GM12878 (cell line): ENCODE results near the gene LLCFC1. TPM values are rescaled to one million over a fixed set of nuclear protein-coding genes. Genes with fewer than 3 reads are reported as not detected.

Source experiments
- ATAC-seq: fragments of 200-7000 bp; cut with Tn5 transposase; 3 replicates; pipeline ENCODE4 v1.9.1; 2020; ENCODE audit warnings: mild to moderate bottlenecking, moderate library complexity
- BruUV-seq: library from RNA; stranded (reverse); fragments of 400-500 nt; replicated peaks from 2 replicates; lab custom pipeline; 2021; lab: Mats Ljungman, UMichigan
- CTCF ChIA-PET: fragments of 300-600 bp; sonication (Branson Sonifier 250); formaldehyde crosslinking; extraction: SDS; loops from one replicate; lab custom pipeline; 2021; ENCODE audit warnings: inconsistent platforms; lab: Yijun Ruan, JAX
- POLR2A ChIA-PET: fragments of 350-600 bp; formaldehyde crosslinking; extraction: SDS; loops from one replicate; lab custom pipeline; 2021; ENCODE audit warnings: inconsistent platforms; lab: Charles Lee
- RAD21 ChIA-PET: fragments of 300-600 bp; sonication (Branson Sonifier 250); formaldehyde crosslinking; loops from one replicate; lab custom pipeline; 2023; ENCODE audit warnings: antibody characterized with exemption; ENCODE audit not compliant: unreplicated experiment; lab: Charles Lee
- SMC1A ChIA-PET: fragments of 300-600 bp; sonication (Branson Sonifier 250); formaldehyde crosslinking; loops from one replicate; lab custom pipeline; 2023; ENCODE audit not compliant: unreplicated experiment, uncharacterized antibody; lab: Charles Lee
- DNase-seq: peaks from one replicate; pipeline ENCODE4 v3.0.0-alpha.2; 2011; ENCODE audit warnings: low read depth, low spot score
- FAIRE-seq: peaks from 3 replicates; lab custom pipeline; 2011; peaks lifted over from hg19 to GRCh38; lab: Jason Lieb, UNC
- H2AFZ ChIP-seq: 2 replicates; pipeline ENCODE4 v1.6.0; 2011; ENCODE audit warnings: low read depth, low read length, control low read depth; ENCODE audit not compliant: control insufficient read depth
- H3K27ac ChIP-seq: 2 replicates; pipeline ENCODE4 v1.5.1; 2011; ENCODE audit warnings: control low read depth; ENCODE audit not compliant: control insufficient read depth, insufficient read depth
- H3K27me3 ChIP-seq, 2 experiments: replicated peaks in 1 of 2; 2 replicates each; pipeline versions ENCODE4 v1.6.0 to v1.6.1; 2011; ENCODE audit warnings: low read length in 1 of 2; ENCODE audit not compliant: control insufficient read depth in 2 of 2, insufficient read depth in 2 of 2
- H3K36me3 ChIP-seq, 2 experiments: 2 replicates each; pipeline ENCODE4 v1.5.1; 2011; ENCODE audit warnings: low read length in 1 of 2; ENCODE audit not compliant: control insufficient read depth in 2 of 2, insufficient read depth in 2 of 2
- H3K4me1 ChIP-seq: 2 replicates; pipeline ENCODE4 v1.6.1; 2011; ENCODE audit warnings: mild to moderate bottlenecking, low read length, moderate library complexity, mixed read lengths; ENCODE audit not compliant: control insufficient read depth, insufficient read depth
- H3K4me2 ChIP-seq: 2 replicates; pipeline ENCODE4 v1.6.0; 2011; ENCODE audit warnings: control low read depth; ENCODE audit not compliant: control insufficient read depth, insufficient read depth
- H3K4me3 ChIP-seq: fragments of 200-600 bp; sonication (generic); 2 replicates; pipeline ENCODE4 v1.5.1; 2016
- H3K79me2 ChIP-seq: 2 replicates; pipeline ENCODE4 v1.6.0; 2011; ENCODE audit warnings: low read length; ENCODE audit not compliant: control insufficient read depth, insufficient read depth
- H3K9ac ChIP-seq: 2 replicates; pipeline ENCODE4 v1.8.0; 2011; ENCODE audit warnings: low read length, control low read depth, mixed read lengths; ENCODE audit not compliant: control insufficient read depth, insufficient read depth
- H3K9me3 ChIP-seq: replicated peaks from 3 replicates; pipeline ENCODE4 v1.5.1; 2011; ENCODE audit warnings: mild to moderate bottlenecking, low read length; ENCODE audit not compliant: control insufficient read depth, insufficient read depth
- H4K20me1 ChIP-seq: 2 replicates; pipeline ENCODE4 v1.6.0; 2011; ENCODE audit not compliant: control insufficient read depth, insufficient read depth
- CBX5 ChIP-seq: sonication (generic); IDR thresholded peaks from 2 replicates; pipeline ENCODE4 v1.6.1; 2016; ENCODE audit warnings: low read depth, moderate library complexity, mild to moderate bottlenecking, inconsistent platforms
- ETV6 ChIP-seq, 2 experiments: fragments of 450-650 bp in 1 of 2; IDR thresholded peaks in 1 of 2; conservative IDR thresholded peaks in 1 of 2; 2 replicates each; pipeline ENCODE4 v1.6.1; 2014; ENCODE audit warnings: antibody characterized with exemption in 1 of 2, borderline replicate concordance in 1 of 2, low read depth in 1 of 2, mild to moderate bottlenecking in 1 of 2, moderate library complexity in 1 of 2
- JUNB ChIP-seq: IDR thresholded peaks from 2 replicates; pipeline ENCODE4 v1.6.1; 2016; ENCODE audit warnings: antibody characterized with exemption, mild to moderate bottlenecking
- JUND ChIP-seq: IDR thresholded peaks from 2 replicates; pipeline ENCODE4 v1.6.1; 2012; ENCODE audit warnings: low read depth, mild to moderate bottlenecking, low read length, improper control_type of control experiment, moderate library complexity
- NFYA ChIP-seq: IDR thresholded peaks from 2 replicates; pipeline ENCODE4 v1.6.1; 2011; ENCODE audit warnings: low read depth, mild to moderate bottlenecking, low read length, improper control_type of control experiment, borderline replicate concordance
- NRF1 ChIP-seq: conservative IDR thresholded peaks from 2 replicates; pipeline ENCODE4 v1.6.1; 2011; ENCODE audit warnings: mild to moderate bottlenecking, low read depth, low read length, improper control_type of control experiment
- PAX8 ChIP-seq: fragments of 450-650 bp; IDR thresholded peaks from 2 replicates; pipeline ENCODE4 v1.6.1; 2017; ENCODE audit warnings: mild to moderate bottlenecking, moderate library complexity
- RFX5 ChIP-seq: IDR thresholded peaks from 2 replicates; pipeline ENCODE4 v1.6.1; 2011; ENCODE audit warnings: low read depth, low read length, improper control_type of control experiment
- TARDBP ChIP-seq: IDR thresholded peaks from 2 replicates; pipeline ENCODE4 v1.6.1; 2016; ENCODE audit warnings: borderline replicate concordance
- TBL1XR1 ChIP-seq: IDR thresholded peaks from 2 replicates; pipeline ENCODE4 v1.6.1; 2012; ENCODE audit warnings: low read depth, low read length, improper control_type of control experiment
- WRNIP1 ChIP-seq: IDR thresholded peaks from 2 replicates; pipeline ENCODE4 v1.6.1; 2011; ENCODE audit warnings: low read depth, low read length, improper control_type of control experiment, borderline replicate concordance
- WGBS: methylation state at CpG from one replicate; pipeline ENCODE4 v1.1.6; 2016; ENCODE audit warnings: low lambda C conversion rate; ENCODE audit not compliant: insufficient replicate concordance, insufficient coverage; ENCODE audit errors: missing lambda C conversion rate; 5-methylcytosine and 5-hydroxymethylcytosine counted together
- in situ Hi-C: fragments of 300-500 bp; cut with MboI; formaldehyde crosslinking; loops from 9 replicates; pipeline ENCODE4 v1.14.3; 2018; ENCODE audit warnings: mixed read lengths
- intact Hi-C: fragments of 100-400 bp; cut with micrococcal nuclease; formaldehyde crosslinking; loops from one replicate; pipeline ENCODE4 v1.14.2; 2022; ENCODE audit not compliant: unreplicated experiment
- polyA plus RNA-seq, 11 experiments: library from polyadenylated mRNA; depleted of rRNA in 4 of 11; unstranded in 6 of 11; stranded (reverse) in 5 of 11; fragments of >200 nt; fragmentation: Nextera tagmentation in 4 of 11; fragmentation: Illumina TruSeq in 1 of 11; extraction: Ambion mirVana in 4 of 11; extraction: Trizol in 1 of 11; gene quantifications; 1 replicate in 1 of 11; 2 replicates in 10 of 11; pipeline versions ENCODE4 v1.2.1 to v1.2.3, GENCODE V29; 2011 to 2016; ENCODE audit warnings: inconsistent platforms in 2 of 11, missing spikeins in 2 of 11, low read depth in 1 of 11
- total RNA-seq, 4 experiments: library from RNA; depleted of rRNA in 3 of 4; stranded (reverse); fragments of >200 nt in 3 of 4; fragmentation: Illumina TruSeq in 1 of 4; extraction: Trizol in 1 of 4; gene quantifications; 2 replicates each; pipeline versions ENCODE4 v1.2.1 to v1.2.3, GENCODE V29; 2013 to 2021
- TF ChIP-seq, protein P1 (sequence below): fragments of 450-650 bp; IDR thresholded peaks from 2 replicates; pipeline ENCODE4 v1.6.1; 2017; ENCODE audit warnings: mild to moderate bottlenecking, moderate library complexity
- TF ChIP-seq, protein P2 (sequence below): fragments of 450-650 bp; formaldehyde crosslinking; IDR thresholded peaks from 2 replicates; pipeline ENCODE4 v1.4.0; 2022; ENCODE audit warnings: mild to moderate bottlenecking, moderate library complexity

LLCFC1 gene
- total and polyA plus RNA-seq, 10 of the 15 experiments (the other 5 are each of a cell fraction or from before 2014, with no cell fraction given): not detected

DNA sequence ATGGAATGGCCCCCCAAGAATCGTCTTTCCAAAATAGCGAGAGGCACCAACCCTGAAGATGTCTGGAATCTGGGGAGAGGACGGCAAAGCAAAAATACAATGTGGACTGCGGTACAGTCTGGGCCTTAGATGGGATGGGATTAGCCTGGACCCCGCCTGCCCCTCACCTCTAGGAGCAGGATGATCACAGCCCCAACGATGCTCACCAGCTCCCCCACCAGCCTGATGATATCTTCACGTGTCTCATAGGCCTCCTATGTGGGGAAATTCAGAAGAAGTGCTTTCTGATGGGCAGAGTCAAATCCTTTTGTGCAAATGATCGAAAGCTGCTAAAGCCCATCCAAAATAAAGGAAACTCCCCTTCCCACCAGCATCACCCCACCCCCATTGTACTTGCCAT, 24.0 kb upstream of the LLCFC1 start:
- intact Hi-C loops (no loop called here), in situ Hi-C loops (no loop called here)
- Histone ChIP-seq H4K20me1 (no peaks in the 10 kb centered on the region), H3K79me2 (no peaks in the 10 kb centered on the region), H3K36me3 (no peaks in the 10 kb centered on the region), H3K27me3 (peaks cover 0 to 5% of the 10 kb centered on the region in 2 experiments; a peak in 3 of 4 replicates), H3K9ac (no peak overlapping the region), H3K4me2 (no peak overlapping the region), H3K4me3 (no peak overlapping the region), H2AFZ (no peak overlapping the region), H3K4me1 (no peaks in the 10 kb centered on the region), H3K27ac (no peak overlapping the region), H3K9me3 (no peaks in the 10 kb centered on the region)
- ChIA-PET RAD21 (no interaction called here), CTCF (interaction anchor here (1.0 to 1.7 kb wide), 3 partner anchors 9 to 88 kb away, joined by 3 to 5 read pairs (median 3); no protein-coding TSS in a partner anchor), POLR2A (no interaction called here), SMC1A (no interaction called here)
- WGBS: 48% methylated on average over 8 of the region's 8 CpGs
- no peak for TF ChIP-seq JUND
- no peak for TF ChIP-seq NRF1
- no peak for TF ChIP-seq WRNIP1
- TF ChIP-seq CBX5: no peak
- TF ChIP-seq, protein P1, sequence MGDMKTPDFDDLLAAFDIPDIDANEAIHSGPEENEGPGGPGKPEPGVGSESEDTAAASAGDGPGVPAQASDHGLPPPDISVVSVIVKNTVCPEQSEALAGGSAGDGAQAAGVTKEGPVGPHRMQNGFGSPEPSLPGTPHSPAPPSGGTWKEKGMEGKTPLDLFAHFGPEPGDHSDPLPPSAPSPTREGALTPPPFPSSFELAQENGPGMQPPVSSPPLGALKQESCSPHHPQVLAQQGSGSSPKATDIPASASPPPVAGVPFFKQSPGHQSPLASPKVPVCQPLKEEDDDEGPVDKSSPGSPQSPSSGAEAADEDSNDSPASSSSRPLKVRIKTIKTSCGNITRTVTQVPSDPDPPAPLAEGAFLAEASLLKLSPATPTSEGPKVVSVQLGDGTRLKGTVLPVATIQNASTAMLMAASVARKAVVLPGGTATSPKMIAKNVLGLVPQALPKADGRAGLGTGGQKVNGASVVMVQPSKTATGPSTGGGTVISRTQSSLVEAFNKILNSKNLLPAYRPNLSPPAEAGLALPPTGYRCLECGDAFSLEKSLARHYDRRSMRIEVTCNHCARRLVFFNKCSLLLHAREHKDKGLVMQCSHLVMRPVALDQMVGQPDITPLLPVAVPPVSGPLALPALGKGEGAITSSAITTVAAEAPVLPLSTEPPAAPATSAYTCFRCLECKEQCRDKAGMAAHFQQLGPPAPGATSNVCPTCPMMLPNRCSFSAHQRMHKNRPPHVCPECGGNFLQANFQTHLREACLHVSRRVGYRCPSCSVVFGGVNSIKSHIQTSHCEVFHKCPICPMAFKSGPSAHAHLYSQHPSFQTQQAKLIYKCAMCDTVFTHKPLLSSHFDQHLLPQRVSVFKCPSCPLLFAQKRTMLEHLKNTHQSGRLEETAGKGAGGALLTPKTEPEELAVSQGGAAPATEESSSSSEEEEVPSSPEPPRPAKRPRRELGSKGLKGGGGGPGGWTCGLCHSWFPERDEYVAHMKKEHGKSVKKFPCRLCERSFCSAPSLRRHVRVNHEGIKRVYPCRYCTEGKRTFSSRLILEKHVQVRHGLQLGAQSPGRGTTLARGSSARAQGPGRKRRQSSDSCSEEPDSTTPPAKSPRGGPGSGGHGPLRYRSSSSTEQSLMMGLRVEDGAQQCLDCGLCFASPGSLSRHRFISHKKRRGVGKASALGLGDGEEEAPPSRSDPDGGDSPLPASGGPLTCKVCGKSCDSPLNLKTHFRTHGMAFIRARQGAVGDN: no peak
- TF ChIP-seq TARDBP: no peak
- no peak for TF ChIP-seq TBL1XR1
- TF ChIP-seq, protein P2, sequence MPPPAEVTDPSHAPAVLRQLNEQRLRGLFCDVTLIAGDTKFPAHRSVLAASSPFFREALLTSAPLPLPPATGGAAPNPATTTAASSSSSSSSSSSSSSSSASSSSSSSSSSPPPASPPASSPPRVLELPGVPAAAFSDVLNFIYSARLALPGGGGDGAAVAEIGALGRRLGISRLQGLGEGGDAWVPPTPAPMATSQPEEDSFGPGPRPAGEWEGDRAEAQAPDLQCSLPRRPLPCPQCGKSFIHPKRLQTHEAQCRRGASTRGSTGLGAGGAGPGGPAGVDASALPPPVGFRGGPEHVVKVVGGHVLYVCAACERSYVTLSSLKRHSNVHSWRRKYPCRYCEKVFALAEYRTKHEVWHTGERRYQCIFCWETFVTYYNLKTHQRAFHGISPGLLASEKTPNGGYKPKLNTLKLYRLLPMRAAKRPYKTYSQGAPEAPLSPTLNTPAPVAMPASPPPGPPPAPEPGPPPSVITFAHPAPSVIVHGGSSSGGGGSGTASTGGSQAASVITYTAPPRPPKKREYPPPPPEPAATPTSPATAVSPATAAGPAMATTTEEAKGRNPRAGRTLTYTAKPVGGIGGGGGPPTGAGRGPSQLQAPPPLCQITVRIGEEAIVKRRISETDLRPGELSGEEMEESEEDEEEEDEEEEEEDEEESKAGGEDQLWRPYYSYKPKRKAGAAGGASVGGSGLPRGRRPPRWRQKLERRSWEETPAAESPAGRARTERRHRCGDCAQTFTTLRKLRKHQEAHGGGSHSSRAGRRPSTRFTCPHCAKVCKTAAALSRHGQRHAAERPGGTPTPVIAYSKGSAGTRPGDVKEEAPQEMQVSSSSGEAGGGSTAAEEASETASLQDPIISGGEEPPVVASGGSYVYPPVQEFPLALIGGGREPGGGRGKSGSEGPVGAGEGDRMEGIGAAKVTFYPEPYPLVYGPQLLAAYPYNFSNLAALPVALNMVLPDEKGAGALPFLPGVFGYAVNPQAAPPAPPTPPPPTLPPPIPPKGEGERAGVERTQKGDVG: no peak
- TF ChIP-seq ETV6 (conservative IDR thresholded peaks at IDR 0.05 in 1 of 2, IDR thresholded peaks at IDR 0.05 in 1 of 2; ENCODE audit: borderline replicate concordance in 1 of 2, low read depth in 1 of 2): no peak
- TF ChIP-seq NFYA: no peak
- TF ChIP-seq PAX8: no peak
- TF ChIP-seq RFX5: no peak
- TF ChIP-seq JUNB: no peak
- no TSS peak for BruUV-seq
- DNase-seq (no peak), ATAC-seq (no peak), FAIRE-seq (no peak)
